ENCODE data around the gene ANKRD34A. TPM values are rescaled to one million over a fixed set of nuclear protein-coding genes. Genes with fewer than 3 reads are reported as not detected.

The ANKRD34A gene
- total and polyA plus RNA-seq, 2 experiments from 2014 or later, result 0.16 to 0.35 TPM

DNA sequence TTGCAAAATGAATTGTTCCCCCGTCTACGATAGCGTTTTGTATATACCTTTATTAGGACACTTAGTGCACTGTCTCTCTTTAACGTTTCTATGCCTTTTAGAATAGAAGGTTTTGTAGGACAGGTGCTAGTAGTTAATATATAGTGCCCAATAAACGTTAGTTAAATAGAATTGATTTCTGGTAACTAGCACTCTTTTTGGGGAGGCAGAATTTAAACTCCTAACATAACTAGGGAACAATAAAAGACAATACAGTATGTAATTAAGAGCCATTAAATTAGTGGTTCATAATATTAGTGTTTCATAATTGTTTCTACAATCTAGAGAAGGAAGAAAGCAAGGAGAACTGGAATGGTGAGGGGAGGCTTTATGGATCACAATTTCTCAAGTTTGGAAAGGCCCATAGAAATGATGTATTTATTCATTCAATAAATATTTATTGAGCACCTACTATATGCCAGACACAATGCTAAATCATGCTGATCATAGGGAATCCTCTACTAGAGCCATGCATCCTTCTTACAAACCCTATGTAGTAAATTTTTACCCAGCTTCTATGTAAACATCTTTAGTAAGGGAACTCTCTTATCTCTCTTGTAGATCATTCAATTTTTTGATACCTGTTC, 857 bp upstream of the ANKRD34A start:
- no peak for ATAC-seq
- Histone ChIP-seq H3K27ac (ENCODE audit: low read depth) (no peak overlapping the region), H3K4me2 (peak overlapping the region; percentile 76), H3F3A (replicated peaks; ENCODE audit: low read depth) (0 out of 2 replicates have a peak, but pooled peaks cover 4% of the 10 kb centered on the region), H3K79me2 (replicated peaks; ENCODE audit: insufficient read depth) (no peaks in the 10 kb centered on the region), H3K27me3 (ENCODE audit: insufficient read depth) (peaks cover 38% of the 10 kb centered on the region), H4K20me1 (replicated peaks; ENCODE audit: insufficient read depth) (no peaks in the 10 kb centered on the region), H2AFZ (peak overlapping the region; percentile 72), H3K36me3 (ENCODE audit: insufficient read depth) (no peaks in the 10 kb centered on the region), H3K4me1 (ENCODE audit: insufficient read depth) (peaks cover 23% of the 10 kb centered on the region), H3K9me2 (ENCODE audit: insufficient read depth) (no peaks in the 10 kb centered on the region), H3K4me3 (peak overlapping the region; percentile 53)
- H3K27ac Mint-ChIP-seq, result peak overlapping the region; percentile 38; the same call in 1 of the 2 replicates
- H3K36me3 Mint-ChIP-seq (ENCODE audit: low read depth), result peaks cover 3% of the 10 kb centered on the region; the same call in 1 of the 3 replicates
- no peak for TF ChIP-seq ETS1 (IDR thresholded peaks at IDR 0.05)
- TF ChIP-seq, protein P1, sequence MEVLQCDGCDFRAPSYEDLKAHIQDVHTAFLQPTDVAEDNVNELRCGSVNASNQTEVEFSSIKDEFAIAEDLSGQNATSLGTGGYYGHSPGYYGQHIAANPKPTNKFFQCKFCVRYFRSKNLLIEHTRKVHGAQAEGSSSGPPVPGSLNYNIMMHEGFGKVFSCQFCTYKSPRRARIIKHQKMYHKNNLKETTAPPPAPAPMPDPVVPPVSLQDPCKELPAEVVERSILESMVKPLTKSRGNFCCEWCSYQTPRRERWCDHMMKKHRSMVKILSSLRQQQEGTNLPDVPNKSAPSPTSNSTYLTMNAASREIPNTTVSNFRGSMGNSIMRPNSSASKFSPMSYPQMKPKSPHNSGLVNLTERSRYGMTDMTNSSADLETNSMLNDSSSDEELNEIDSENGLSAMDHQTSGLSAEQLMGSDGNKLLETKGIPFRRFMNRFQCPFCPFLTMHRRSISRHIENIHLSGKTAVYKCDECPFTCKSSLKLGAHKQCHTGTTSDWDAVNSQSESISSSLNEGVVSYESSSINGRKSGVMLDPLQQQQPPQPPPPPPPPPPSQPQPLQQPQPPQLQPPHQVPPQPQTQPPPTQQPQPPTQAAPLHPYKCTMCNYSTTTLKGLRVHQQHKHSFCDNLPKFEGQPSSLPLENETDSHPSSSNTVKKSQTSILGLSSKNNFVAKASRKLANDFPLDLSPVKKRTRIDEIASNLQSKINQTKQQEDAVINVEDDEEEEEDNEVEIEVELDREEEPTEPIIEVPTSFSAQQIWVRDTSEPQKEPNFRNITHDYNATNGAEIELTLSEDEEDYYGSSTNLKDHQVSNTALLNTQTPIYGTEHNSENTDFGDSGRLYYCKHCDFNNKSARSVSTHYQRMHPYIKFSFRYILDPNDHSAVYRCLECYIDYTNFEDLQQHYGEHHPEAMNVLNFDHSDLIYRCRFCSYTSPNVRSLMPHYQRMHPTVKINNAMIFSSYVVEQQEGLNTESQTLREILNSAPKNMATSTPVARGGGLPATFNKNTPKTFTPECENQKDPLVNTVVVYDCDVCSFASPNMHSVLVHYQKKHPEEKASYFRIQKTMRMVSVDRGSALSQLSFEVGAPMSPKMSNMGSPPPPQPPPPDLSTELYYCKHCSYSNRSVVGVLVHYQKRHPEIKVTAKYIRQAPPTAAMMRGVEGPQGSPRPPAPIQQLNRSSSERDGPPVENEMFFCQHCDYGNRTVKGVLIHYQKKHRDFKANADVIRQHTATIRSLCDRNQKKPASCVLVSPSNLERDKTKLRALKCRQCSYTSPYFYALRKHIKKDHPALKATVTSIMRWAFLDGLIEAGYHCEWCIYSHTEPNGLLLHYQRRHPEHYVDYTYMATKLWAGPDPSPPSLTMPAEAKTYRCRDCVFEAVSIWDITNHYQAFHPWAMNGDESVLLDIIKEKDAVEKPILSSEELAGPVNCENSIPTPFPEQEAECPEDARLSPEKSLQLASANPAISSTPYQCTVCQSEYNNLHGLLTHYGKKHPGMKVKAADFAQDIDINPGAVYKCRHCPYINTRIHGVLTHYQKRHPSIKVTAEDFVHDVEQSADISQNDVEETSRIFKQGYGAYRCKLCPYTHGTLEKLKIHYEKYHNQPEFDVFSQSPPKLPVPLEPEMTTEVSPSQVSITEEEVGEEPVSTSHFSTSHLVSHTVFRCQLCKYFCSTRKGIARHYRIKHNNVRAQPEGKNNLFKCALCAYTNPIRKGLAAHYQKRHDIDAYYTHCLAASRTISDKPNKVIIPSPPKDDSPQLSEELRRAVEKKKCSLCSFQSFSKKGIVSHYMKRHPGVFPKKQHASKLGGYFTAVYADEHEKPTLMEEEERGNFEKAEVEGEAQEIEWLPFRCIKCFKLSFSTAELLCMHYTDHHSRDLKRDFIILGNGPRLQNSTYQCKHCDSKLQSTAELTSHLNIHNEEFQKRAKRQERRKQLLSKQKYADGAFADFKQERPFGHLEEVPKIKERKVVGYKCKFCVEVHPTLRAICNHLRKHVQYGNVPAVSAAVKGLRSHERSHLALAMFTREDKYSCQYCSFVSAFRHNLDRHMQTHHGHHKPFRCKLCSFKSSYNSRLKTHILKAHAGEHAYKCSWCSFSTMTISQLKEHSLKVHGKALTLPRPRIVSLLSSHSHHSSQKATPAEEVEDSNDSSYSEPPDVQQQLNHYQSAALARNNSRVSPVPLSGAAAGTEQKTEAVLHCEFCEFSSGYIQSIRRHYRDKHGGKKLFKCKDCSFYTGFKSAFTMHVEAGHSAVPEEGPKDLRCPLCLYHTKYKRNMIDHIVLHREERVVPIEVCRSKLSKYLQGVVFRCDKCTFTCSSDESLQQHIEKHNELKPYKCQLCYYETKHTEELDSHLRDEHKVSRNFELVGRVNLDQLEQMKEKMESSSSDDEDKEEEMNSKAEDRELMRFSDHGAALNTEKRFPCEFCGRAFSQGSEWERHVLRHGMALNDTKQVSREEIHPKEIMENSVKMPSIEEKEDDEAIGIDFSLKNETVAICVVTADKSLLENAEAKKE (CRISPR knock-in tag; IDR thresholded peaks at IDR 0.05), result no peak
- TF ChIP-seq NANOG (IDR thresholded peaks at IDR 0.05; ENCODE audit: borderline replicate concordance), result no peak
- no peak for TF ChIP-seq JUNB (IDR thresholded peaks at IDR 0.05; ENCODE audit: unreplicated experiment)
- TF ChIP-seq, protein P2, sequence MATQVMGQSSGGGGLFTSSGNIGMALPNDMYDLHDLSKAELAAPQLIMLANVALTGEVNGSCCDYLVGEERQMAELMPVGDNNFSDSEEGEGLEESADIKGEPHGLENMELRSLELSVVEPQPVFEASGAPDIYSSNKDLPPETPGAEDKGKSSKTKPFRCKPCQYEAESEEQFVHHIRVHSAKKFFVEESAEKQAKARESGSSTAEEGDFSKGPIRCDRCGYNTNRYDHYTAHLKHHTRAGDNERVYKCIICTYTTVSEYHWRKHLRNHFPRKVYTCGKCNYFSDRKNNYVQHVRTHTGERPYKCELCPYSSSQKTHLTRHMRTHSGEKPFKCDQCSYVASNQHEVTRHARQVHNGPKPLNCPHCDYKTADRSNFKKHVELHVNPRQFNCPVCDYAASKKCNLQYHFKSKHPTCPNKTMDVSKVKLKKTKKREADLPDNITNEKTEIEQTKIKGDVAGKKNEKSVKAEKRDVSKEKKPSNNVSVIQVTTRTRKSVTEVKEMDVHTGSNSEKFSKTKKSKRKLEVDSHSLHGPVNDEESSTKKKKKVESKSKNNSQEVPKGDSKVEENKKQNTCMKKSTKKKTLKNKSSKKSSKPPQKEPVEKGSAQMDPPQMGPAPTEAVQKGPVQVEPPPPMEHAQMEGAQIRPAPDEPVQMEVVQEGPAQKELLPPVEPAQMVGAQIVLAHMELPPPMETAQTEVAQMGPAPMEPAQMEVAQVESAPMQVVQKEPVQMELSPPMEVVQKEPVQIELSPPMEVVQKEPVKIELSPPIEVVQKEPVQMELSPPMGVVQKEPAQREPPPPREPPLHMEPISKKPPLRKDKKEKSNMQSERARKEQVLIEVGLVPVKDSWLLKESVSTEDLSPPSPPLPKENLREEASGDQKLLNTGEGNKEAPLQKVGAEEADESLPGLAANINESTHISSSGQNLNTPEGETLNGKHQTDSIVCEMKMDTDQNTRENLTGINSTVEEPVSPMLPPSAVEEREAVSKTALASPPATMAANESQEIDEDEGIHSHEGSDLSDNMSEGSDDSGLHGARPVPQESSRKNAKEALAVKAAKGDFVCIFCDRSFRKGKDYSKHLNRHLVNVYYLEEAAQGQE (IDR thresholded peaks at IDR 0.05; ENCODE audit: unreplicated experiment), result no peak
- TF ChIP-seq EZH2 (IDR thresholded peaks at IDR 0.05; ENCODE audit: low read depth, unreplicated experiment), result no peak
- TF ChIP-seq ZNF331 (CRISPR knock-in tag; IDR thresholded peaks at IDR 0.05; ENCODE audit: low read depth), result no peak
- no peak for TF ChIP-seq ZNF114 (CRISPR knock-in tag; IDR thresholded peaks at IDR 0.05)
- TF ChIP-seq, protein P3, sequence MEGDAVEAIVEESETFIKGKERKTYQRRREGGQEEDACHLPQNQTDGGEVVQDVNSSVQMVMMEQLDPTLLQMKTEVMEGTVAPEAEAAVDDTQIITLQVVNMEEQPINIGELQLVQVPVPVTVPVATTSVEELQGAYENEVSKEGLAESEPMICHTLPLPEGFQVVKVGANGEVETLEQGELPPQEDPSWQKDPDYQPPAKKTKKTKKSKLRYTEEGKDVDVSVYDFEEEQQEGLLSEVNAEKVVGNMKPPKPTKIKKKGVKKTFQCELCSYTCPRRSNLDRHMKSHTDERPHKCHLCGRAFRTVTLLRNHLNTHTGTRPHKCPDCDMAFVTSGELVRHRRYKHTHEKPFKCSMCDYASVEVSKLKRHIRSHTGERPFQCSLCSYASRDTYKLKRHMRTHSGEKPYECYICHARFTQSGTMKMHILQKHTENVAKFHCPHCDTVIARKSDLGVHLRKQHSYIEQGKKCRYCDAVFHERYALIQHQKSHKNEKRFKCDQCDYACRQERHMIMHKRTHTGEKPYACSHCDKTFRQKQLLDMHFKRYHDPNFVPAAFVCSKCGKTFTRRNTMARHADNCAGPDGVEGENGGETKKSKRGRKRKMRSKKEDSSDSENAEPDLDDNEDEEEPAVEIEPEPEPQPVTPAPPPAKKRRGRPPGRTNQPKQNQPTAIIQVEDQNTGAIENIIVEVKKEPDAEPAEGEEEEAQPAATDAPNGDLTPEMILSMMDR (conservative IDR thresholded peaks at IDR 0.05; ENCODE audit: low read depth in 2 of 2), result no peak
- no peak for TF ChIP-seq STAT1 (IDR thresholded peaks at IDR 0.05; ENCODE audit: unreplicated experiment)
- no peak for TF ChIP-seq EZH2phosphoT487 (IDR thresholded peaks at IDR 0.05; ENCODE audit: unreplicated experiment)
- no peak for TF ChIP-seq CREB1 (CRISPR knock-in tag; IDR thresholded peaks at IDR 0.05; ENCODE audit: low read depth)
- no peak; the same call in 1 of the 2 replicates for TF ChIP-seq POLR2AphosphoS5 (IDR thresholded peaks at IDR 0.05; ENCODE audit: low read depth)
- H3K4me3 Mint-ChIP-seq, result peak overlapping the region; percentile 92
- DNase-seq (ENCODE audit: low spot score), result no peak
- peaks cover 17% of the 10 kb centered on the region for H3K4me1 Mint-ChIP-seq
- H3K9me3 Mint-ChIP-seq, result peaks cover 7% of the 10 kb centered on the region; the same call in 2 of the 3 replicates
- H3K27me3 Mint-ChIP-seq (ENCODE audit: insufficient read depth, low read depth, poor library complexity), result peaks cover 43% of the 10 kb centered on the region
